Caco-2 (cell line): ENCODE data around the gene SCG2. TPM values are rescaled to one million over a fixed set of nuclear protein-coding genes. Genes with fewer than 3 reads are reported as not detected.

Experiments
- BruUV-seq: library from RNA; stranded (reverse); fragments of 400-500 nt; replicated peaks from 2 replicates; lab custom pipeline; 2021; lab: Mats Ljungman, UMichigan
- CTCF ChIA-PET: fragments of 300-600 bp; sonication (Branson Sonifier 250); formaldehyde crosslinking; loops from one replicate; lab custom pipeline; 2022; ENCODE audit warnings: antibody characterized with exemption; lab: Charles Lee
- POLR2A ChIA-PET: fragments of 300-600 bp; sonication (Branson Sonifier 250); formaldehyde crosslinking; loops from one replicate; lab custom pipeline; 2022; ENCODE audit warnings: antibody characterized with exemption; lab: Charles Lee
- DNase-seq, 2 experiments: peaks; one replicate each; pipeline versions ENCODE4 v3.0.0 to v3.0.0-alpha.2; 2020 to 2022
- H3K27me3 ChIP-seq: replicated peaks from 2 replicates; pipeline ENCODE4 v1.6.0; 2011; ENCODE audit warnings: low read length; ENCODE audit not compliant: control insufficient read depth, insufficient read depth
- H3K36me3 ChIP-seq: 2 replicates; pipeline ENCODE4 v1.5.1; 2011; ENCODE audit warnings: low read length; ENCODE audit not compliant: control insufficient read depth, insufficient read depth
- H3K4me1 ChIP-seq: fragments of 250-450 bp; sonication (Bioruptor Pico); 2 replicates; pipeline ENCODE4 v1.5.1; 2020; ENCODE audit warnings: mild to moderate bottlenecking
- H3K4me3 ChIP-seq: 2 replicates; pipeline ENCODE4 v1.5.1; 2011; ENCODE audit warnings: low read depth, mild to moderate bottlenecking, control low read depth, low read length
- H3K9me3 ChIP-seq: fragments of 250-450 bp; sonication (Bioruptor Pico); 2 replicates; pipeline ENCODE4 v1.5.1; 2020; ENCODE audit warnings: mild to moderate bottlenecking, moderate library complexity
- H3K27ac Mint-ChIP-seq: one replicate; pipeline ENCODE4 v1.8.0; 2022; ENCODE audit warnings: mixed read lengths; ENCODE audit not compliant: unreplicated experiment
- H3K27me3 Mint-ChIP-seq: one replicate; pipeline ENCODE4 v1.8.0; 2022; ENCODE audit warnings: mixed read lengths; ENCODE audit not compliant: insufficient read depth, unreplicated experiment
- H3K36me3 Mint-ChIP-seq: one replicate; pipeline ENCODE4 v1.8.0; 2022; ENCODE audit warnings: mild to moderate bottlenecking, mixed read lengths; ENCODE audit not compliant: insufficient read depth, unreplicated experiment
- H3K4me1 Mint-ChIP-seq: one replicate; pipeline ENCODE4 v1.8.0; 2022; ENCODE audit warnings: low read depth, mixed read lengths; ENCODE audit not compliant: unreplicated experiment
- H3K4me3 Mint-ChIP-seq: one replicate; pipeline ENCODE4 v1.8.0; 2022; ENCODE audit warnings: mild to moderate bottlenecking, moderate library complexity, mixed read lengths; ENCODE audit not compliant: unreplicated experiment
- H3K9me3 Mint-ChIP-seq: one replicate; pipeline ENCODE4 v1.8.0; 2022; ENCODE audit warnings: mixed read lengths; ENCODE audit not compliant: unreplicated experiment
- CTCF ChIP-seq, 2 experiments: fragments of 200-600 bp in 1 of 2; IDR thresholded peaks; 1 replicate in 1 of 2; 2 replicates in 1 of 2; pipeline versions ENCODE4 v1.5.1 to v1.8.0; 2011 to 2022; ENCODE audit warnings: antibody characterized with exemption in 1 of 2, control low read depth in 1 of 2, inconsistent platforms in 1 of 2, low read depth in 1 of 2, low read length in 1 of 2, mild to moderate bottlenecking in 1 of 2, moderate library complexity in 1 of 2; ENCODE audit not compliant: insufficient read depth in 1 of 2, severe bottlenecking in 1 of 2, unreplicated experiment in 1 of 2
- intact Hi-C: fragments of 100-400 bp; cut with micrococcal nuclease; formaldehyde crosslinking; loops from one replicate; pipeline ENCODE4 v1.10.0; 2022; ENCODE audit not compliant: unreplicated experiment
- total RNA-seq: library from RNA; stranded (reverse); gene quantifications from 2 replicates; pipeline ENCODE4 v1.2.3, GENCODE V29; 2022

SCG2 gene
- total RNA-seq, 1 experiment from 2014 or later = 0.41 TPM

- Histone ChIP-seq H3K36me3 (no peaks in the 10 kb centered on the region), H3K9me3 (no peaks in the 10 kb centered on the region), H3K27me3 (no peaks in the 10 kb centered on the region), H3K4me3 (no peak overlapping the region), H3K4me1 (no peaks in the 10 kb centered on the region)
- H3K4me3 Mint-ChIP-seq = no peak overlapping the region
- TF ChIP-seq CTCF (IDR thresholded peaks at IDR 0.05; ENCODE audit: insufficient read depth in 1 of 2, low read depth in 1 of 2, low read length in 1 of 2, severe bottlenecking in 1 of 2, unreplicated experiment in 1 of 2) = no peak
- CTCF ChIA-PET = no interaction called here
- intact Hi-C loops = no loop called here
- no peaks in the 10 kb centered on the region for H3K36me3 Mint-ChIP-seq
- H3K4me1 Mint-ChIP-seq = no peaks in the 10 kb centered on the region
- peaks cover 14% of the 10 kb centered on the region for H3K27me3 Mint-ChIP-seq
- H3K9me3 Mint-ChIP-seq = no peaks in the 10 kb centered on the region
- POLR2A ChIA-PET = no interaction called here
- no peak for DNase-seq
- no TSS peak for BruUV-seq
- no peak overlapping the region for H3K27ac Mint-ChIP-seq
Observed at GRCh38 chr2:223576873-223577272, 25.3 kb downstream of the SCG2 start.

DNA sequence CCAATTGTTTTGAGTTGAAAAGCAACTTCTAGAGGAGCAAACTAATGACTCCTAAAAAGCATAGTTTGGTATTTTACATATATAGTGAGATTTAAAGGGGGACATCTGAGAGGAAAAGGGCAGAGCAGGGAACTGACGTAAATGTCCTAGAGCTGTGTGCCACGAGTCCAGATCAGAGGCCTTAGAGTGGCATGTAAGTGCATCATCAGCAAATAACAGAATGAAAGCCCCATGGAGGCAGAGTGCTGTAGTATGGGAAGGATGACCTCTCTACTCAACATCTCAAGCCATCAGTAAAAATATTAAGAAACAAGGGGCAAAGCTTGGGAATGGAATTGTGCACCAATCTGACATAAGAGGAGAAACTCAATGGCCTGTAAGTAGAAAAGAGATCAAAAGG, 31.4 kb downstream of the SCG2 start:
- Mint-ChIP-seq H3K36me3 (no peaks in the 10 kb centered on the region), H3K9me3 (no peaks in the 10 kb centered on the region), H3K4me3 (no peak overlapping the region), H3K27me3 (peaks cover 26% of the 10 kb centered on the region), H3K4me1 (no peaks in the 10 kb centered on the region), H3K27ac (no peak overlapping the region)
- no peaks in the 10 kb centered on the region for H3K36me3 ChIP-seq
- DNase-seq = no peak
- H3K4me3 ChIP-seq = no peak overlapping the region
- intact Hi-C loops = no loop called here
- H3K9me3 ChIP-seq = no peaks in the 10 kb centered on the region
- BruUV-seq = no TSS peak
- no peaks in the 10 kb centered on the region for H3K27me3 ChIP-seq
- CTCF ChIA-PET = no interaction called here
- no peaks in the 10 kb centered on the region for H3K4me1 ChIP-seq
- POLR2A ChIA-PET = no interaction called here
- TF ChIP-seq CTCF (IDR thresholded peaks at IDR 0.05; ENCODE audit: insufficient read depth in 1 of 2, low read depth in 1 of 2, low read length in 1 of 2, severe bottlenecking in 1 of 2, unreplicated experiment in 1 of 2) = no peak

- Histone ChIP-seq H3K27me3 (no peaks in the 10 kb centered on the region), H3K4me1 (no peaks in the 10 kb centered on the region), H3K4me3 (no peak overlapping the region), H3K36me3 (no peaks in the 10 kb centered on the region), H3K9me3 (no peaks in the 10 kb centered on the region)
- no peak for TF ChIP-seq CTCF (IDR thresholded peaks at IDR 0.05; ENCODE audit: insufficient read depth in 1 of 2, low read depth in 1 of 2, low read length in 1 of 2, severe bottlenecking in 1 of 2, unreplicated experiment in 1 of 2)
- Mint-ChIP-seq H3K27ac (no peak overlapping the region), H3K9me3 (no peaks in the 10 kb centered on the region), H3K4me3 (no peak overlapping the region), H3K36me3 (no peaks in the 10 kb centered on the region), H3K27me3 (peaks cover 15% of the 10 kb centered on the region), H3K4me1 (peaks cover 6% of the 10 kb centered on the region)
- ChIA-PET POLR2A (no interaction called here), CTCF (no interaction called here)
- intact Hi-C loops = no loop called here
- BruUV-seq = no TSS peak
- no peak for DNase-seq
Observed at GRCh38 chr2:223566396-223566795, 35.8 kb downstream of the SCG2 start.
